IPS-11a (cell line): Measurements from ENCODE around the gene TBX15.
"Not testable (repeated sequence)": the region's sequence is repeated elsewhere in the genome, so short reads cannot be mapped to it uniquely, and the experiment has no call there.

ENCODE experiments used
- H3K4me3 ChIP-seq: one replicate; pipeline ENCODE4 v1.5.1; 2013; ENCODE audit warnings: low read depth, low read length, control low read depth

Gene TBX15

GRCh38 chr1:118928739-118929554 lies 59.2 kb downstream of the TBX15 start:
- H3K4me3 ChIP-seq = no peak overlapping the region

- H3K4me3 ChIP-seq = no peak overlapping the region
These were observed 60.5 kb downstream of the TBX15 start for GRCh38 chr1:118927427-118928187.

GRCh38 chr1:118926261-118926660 lies 61.9 kb downstream of the TBX15 start:
- no peak overlapping the region for H3K4me3 ChIP-seq

- no peak overlapping the region for H3K4me3 ChIP-seq
These were observed 62.5 kb downstream of the TBX15 start for GRCh38 chr1:118925651-118926050.

- H3K4me3 ChIP-seq = no peak overlapping the region
These were observed 64.8 kb downstream of the TBX15 start for GRCh38 chr1:118923319-118923718.

GRCh38 chr1:118921994-118922393 lies 66.1 kb downstream of the TBX15 start:
- H3K4me3 ChIP-seq = no peak overlapping the region

GRCh38 chr1:118920124-118920717 lies 67.9 kb downstream of the TBX15 start:
- H3K4me3 ChIP-seq = no peak overlapping the region

- H3K4me3 ChIP-seq = no peak overlapping the region
These were observed 69.2 kb downstream of the TBX15 start for GRCh38 chr1:118918940-118919259.

GRCh38 chr1:118918230-118918939 lies 69.8 kb downstream of the TBX15 start:
- no peak overlapping the region for H3K4me3 ChIP-seq

- not testable (repeated sequence) for H3K4me3 ChIP-seq
These were observed 71.8 kb downstream of the TBX15 start for GRCh38 chr1:118916346-118916745.

GRCh38 chr1:118914379-118915161 lies 73.6 kb downstream of the TBX15 start:
- H3K4me3 ChIP-seq = no peak overlapping the region

- H3K4me3 ChIP-seq = no peak overlapping the region
These were observed 74.3 kb downstream of the TBX15 start for GRCh38 chr1:118913818-118914217.

- H3K4me3 ChIP-seq = no peak overlapping the region
These were observed 75.6 kb downstream of the TBX15 start for GRCh38 chr1:118912574-118912973.

GRCh38 chr1:118911571-118911970 lies 76.6 kb downstream of the TBX15 start:
- no peak overlapping the region for H3K4me3 ChIP-seq

- H3K4me3 ChIP-seq = no peak overlapping the region
These were observed 80.7 kb downstream of the TBX15 start for GRCh38 chr1:118907466-118907865.

- H3K4me3 ChIP-seq = no peak overlapping the region
These were observed 82.5 kb downstream of the TBX15 start for GRCh38 chr1:118905671-118906070.

- no peak overlapping the region for H3K4me3 ChIP-seq
These were observed 82.9 kb downstream of the TBX15 start for GRCh38 chr1:118905196-118905595.

GRCh38 chr1:118902711-118903191 lies 85.4 kb downstream of the TBX15 start:
- H3K4me3 ChIP-seq = no peak overlapping the region

- H3K4me3 ChIP-seq = no peak overlapping the region
These were observed 85.8 kb downstream of the TBX15 start for GRCh38 chr1:118902299-118902698.

- no peak overlapping the region for H3K4me3 ChIP-seq
These were observed 87.3 kb downstream of the TBX15 start for GRCh38 chr1:118900643-118901440.
